ENCODE measurements around the gene RBM33. TPM values are rescaled to one million over a fixed set of nuclear protein-coding genes. Genes with fewer than 3 reads are reported as not detected.
A peak's percentile ranks its signal among the peaks of the same experiment; 100 is the strongest.

RBM33 gene
- total and polyA plus RNA-seq, 10 of the 15 experiments (the other 5 are each of a cell fraction or from before 2014, with no cell fraction given), result 4.7 to 67.2 (median 24.3) TPM

GRCh38 chr7:155750255-155751125 lies 106.0 kb downstream of the RBM33 start:
- peaks cover 74% of the 10 kb centered on the region for H3K79me2 ChIP-seq (ENCODE audit: control insufficient read depth, insufficient read depth, low read length)
- no peak overlapping the region for H2AFZ ChIP-seq (ENCODE audit: control insufficient read depth, low read depth, low read length)
- no peaks in the 10 kb centered on the region for H4K20me1 ChIP-seq (ENCODE audit: control insufficient read depth, insufficient read depth)
- H3K4me3 ChIP-seq, result no peak overlapping the region; the same call in 1 of the 2 replicates
- TF ChIP-seq CHD1 (IDR thresholded peaks at IDR 0.05; ENCODE audit: low read depth, low read length) (no peak), FOXK2 (IDR thresholded peaks at IDR 0.05) (no peak), ZNF217 (IDR thresholded peaks at IDR 0.05) (no peak), SREBF1 (IDR thresholded peaks at IDR 0.05; ENCODE audit: low read length) (no peak), NFIC (IDR thresholded peaks at IDR 0.05; ENCODE audit: low read depth, low read length) (0 out of 2 replicates have a peak, but pooled peaks have one; percentile 13), RFX5 (IDR thresholded peaks at IDR 0.05; ENCODE audit: low read depth, low read length) (no peak), PML (IDR thresholded peaks at IDR 0.05; ENCODE audit: low read length) (no peak), MEF2A (IDR thresholded peaks at IDR 0.05; ENCODE audit: insufficient read depth, low read depth, low read length) (no peak), JUND (IDR thresholded peaks at IDR 0.05; ENCODE audit: low read depth, low read length) (no peak), RUNX3 (IDR thresholded peaks at IDR 0.05; ENCODE audit: low read length) (0 out of 2 replicates have a peak, but pooled peaks have one; percentile 16), E2F4 (IDR thresholded peaks at IDR 0.05; ENCODE audit: low read depth, low read length) (no peak), CREB1 (IDR thresholded peaks at IDR 0.05; ENCODE audit: low read depth) (no peak), NR2F1 (conservative IDR thresholded peaks at IDR 0.05) (no peak), BRCA1 (IDR thresholded peaks at IDR 0.05; ENCODE audit: low read depth, low read length) (no peak), YBX1 (IDR thresholded peaks at IDR 0.05) (no peak)
- BruUV-seq (replicated peaks), result no TSS peak
- no peaks in the 10 kb centered on the region for H3K9me3 ChIP-seq (replicated peaks; ENCODE audit: control insufficient read depth, insufficient read depth, low read length)
- peak overlapping the region; percentile 6; the same call in 1 of the 2 replicates for H3K4me2 ChIP-seq (ENCODE audit: control insufficient read depth, insufficient read depth)
- in situ Hi-C loops (cut with MboI), result loop anchor here (10.0 to 25.0 kb wide), 2 partner anchors 363 to 546 kb away; no protein-coding TSS in a partner anchor
- intact Hi-C loops (cut with micrococcal nuclease; ENCODE audit: unreplicated experiment), result loop anchor here (10.0 kb wide), 1 partner anchor 546 kb away; no protein-coding TSS in a partner anchor
- no peak for DNase-seq (ENCODE audit: low read depth, low spot score)
- WGBS (ENCODE audit: insufficient coverage, insufficient replicate concordance, low lambda C conversion rate, missing lambda C conversion rate), result 73% methylated on average over 5 of the region's 5 CpGs
- H3K36me3 ChIP-seq (ENCODE audit: control insufficient read depth in 2 of 2, insufficient read depth in 2 of 2, low read length in 1 of 2), result peaks cover 1 to 5% of the 10 kb centered on the region in 2 experiments; a peak in 3 of 4 replicates
- ChIA-PET CTCF (interaction anchor here (0.7 to 1.4 kb wide), 4 partner anchors 11 to 754 kb away, joined by 3 to 4 read pairs (median 3); no protein-coding TSS in a partner anchor), POLR2A (no interaction called here), SMC1A (ENCODE audit: uncharacterized antibody, unreplicated experiment) (interaction anchor here (1.3 to 1.5 kb wide), 2 partner anchors 10 to 152 kb away, joined by 3 to 6 read pairs; no protein-coding TSS in a partner anchor), RAD21 (ENCODE audit: unreplicated experiment) (no interaction called here)
- no peaks in the 10 kb centered on the region for H3K27me3 ChIP-seq (replicated peaks in 1 of 2; ENCODE audit: control insufficient read depth in 2 of 2, insufficient read depth in 2 of 2, low read length in 1 of 2)
- H3K9ac ChIP-seq (ENCODE audit: control insufficient read depth, insufficient read depth, low read length), result no peak overlapping the region
- H3K4me1 ChIP-seq (ENCODE audit: control insufficient read depth, insufficient read depth, low read length), result peaks cover 50% of the 10 kb centered on the region
- no peak for ATAC-seq
- FAIRE-seq, result no peak
- H3K27ac ChIP-seq (ENCODE audit: control insufficient read depth, insufficient read depth), result peak overlapping the region; percentile 86
